ENCODE data around the gene ZNF292. TPM values are rescaled to one million over a fixed set of nuclear protein-coding genes. Genes with fewer than 3 reads are reported as not detected.
"Not testable (repeated sequence)": the region's sequence is repeated elsewhere in the genome, so short reads cannot be mapped to it uniquely, and the experiment has no call there.

The ZNF292 gene
- total RNA-seq, 1 experiment from 2014 or later = 32.2 TPM

DNA sequence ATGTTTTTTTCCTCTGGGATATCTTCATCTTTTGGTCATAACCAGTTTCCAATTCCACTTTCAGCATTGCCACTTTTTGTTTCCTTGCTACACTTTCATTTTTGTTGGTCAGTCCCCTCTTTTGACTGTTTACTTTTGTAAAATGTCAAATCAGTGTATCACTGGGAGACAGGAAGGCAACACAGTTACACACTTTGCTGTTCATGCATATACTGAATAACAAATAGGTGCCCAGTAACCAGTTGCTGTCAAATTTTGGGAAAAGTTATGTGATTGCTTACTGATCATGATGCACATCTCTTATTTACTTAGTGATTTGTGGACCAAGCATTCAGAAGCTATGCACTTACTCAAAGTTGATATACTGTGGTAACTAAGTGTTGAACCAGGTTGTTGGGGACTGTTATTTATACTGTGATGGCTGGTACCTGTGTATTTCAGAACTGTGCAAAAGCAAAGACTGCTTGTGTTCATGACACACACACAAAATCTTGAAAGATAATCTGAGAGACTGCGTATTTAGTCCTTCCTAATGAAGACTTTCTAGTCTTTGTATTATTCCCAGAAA lies 41.0 kb downstream of the ZNF292 start:
- TF ChIP-seq, protein P1, sequence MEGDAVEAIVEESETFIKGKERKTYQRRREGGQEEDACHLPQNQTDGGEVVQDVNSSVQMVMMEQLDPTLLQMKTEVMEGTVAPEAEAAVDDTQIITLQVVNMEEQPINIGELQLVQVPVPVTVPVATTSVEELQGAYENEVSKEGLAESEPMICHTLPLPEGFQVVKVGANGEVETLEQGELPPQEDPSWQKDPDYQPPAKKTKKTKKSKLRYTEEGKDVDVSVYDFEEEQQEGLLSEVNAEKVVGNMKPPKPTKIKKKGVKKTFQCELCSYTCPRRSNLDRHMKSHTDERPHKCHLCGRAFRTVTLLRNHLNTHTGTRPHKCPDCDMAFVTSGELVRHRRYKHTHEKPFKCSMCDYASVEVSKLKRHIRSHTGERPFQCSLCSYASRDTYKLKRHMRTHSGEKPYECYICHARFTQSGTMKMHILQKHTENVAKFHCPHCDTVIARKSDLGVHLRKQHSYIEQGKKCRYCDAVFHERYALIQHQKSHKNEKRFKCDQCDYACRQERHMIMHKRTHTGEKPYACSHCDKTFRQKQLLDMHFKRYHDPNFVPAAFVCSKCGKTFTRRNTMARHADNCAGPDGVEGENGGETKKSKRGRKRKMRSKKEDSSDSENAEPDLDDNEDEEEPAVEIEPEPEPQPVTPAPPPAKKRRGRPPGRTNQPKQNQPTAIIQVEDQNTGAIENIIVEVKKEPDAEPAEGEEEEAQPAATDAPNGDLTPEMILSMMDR (IDR thresholded peaks at IDR 0.05; ENCODE audit: insufficient read depth in 1 of 2, low read depth in 1 of 2, low read length in 1 of 2, severe bottlenecking in 1 of 2, unreplicated experiment in 1 of 2) = no peak
- Histone ChIP-seq H3K4me3 (ENCODE audit: low read depth, low read length) (no peak overlapping the region), H3K4me1 (no peaks in the 10 kb centered on the region), H3K9me3 (no peaks in the 10 kb centered on the region), H3K36me3 (ENCODE audit: control insufficient read depth, insufficient read depth, low read length) (no peaks in the 10 kb centered on the region), H3K27me3 (replicated peaks; ENCODE audit: control insufficient read depth, insufficient read depth, low read length) (no peaks in the 10 kb centered on the region)
- Mint-ChIP-seq H3K4me3 (ENCODE audit: unreplicated experiment) (no peak overlapping the region), H3K36me3 (ENCODE audit: insufficient read depth, unreplicated experiment) (peaks cover 5% of the 10 kb centered on the region), H3K9me3 (ENCODE audit: unreplicated experiment) (no peaks in the 10 kb centered on the region), H3K27me3 (ENCODE audit: insufficient read depth, unreplicated experiment) (no peaks in the 10 kb centered on the region), H3K27ac (ENCODE audit: unreplicated experiment) (no peak overlapping the region), H3K4me1 (ENCODE audit: low read depth, unreplicated experiment) (no peaks in the 10 kb centered on the region)
- intact Hi-C loops (cut with micrococcal nuclease; ENCODE audit: unreplicated experiment) = no loop called here
- ChIA-PET CTCF (no interaction called here), POLR2A (no interaction called here)
- no TSS peak for BruUV-seq (replicated peaks)
- DNase-seq = no peak

DNA sequence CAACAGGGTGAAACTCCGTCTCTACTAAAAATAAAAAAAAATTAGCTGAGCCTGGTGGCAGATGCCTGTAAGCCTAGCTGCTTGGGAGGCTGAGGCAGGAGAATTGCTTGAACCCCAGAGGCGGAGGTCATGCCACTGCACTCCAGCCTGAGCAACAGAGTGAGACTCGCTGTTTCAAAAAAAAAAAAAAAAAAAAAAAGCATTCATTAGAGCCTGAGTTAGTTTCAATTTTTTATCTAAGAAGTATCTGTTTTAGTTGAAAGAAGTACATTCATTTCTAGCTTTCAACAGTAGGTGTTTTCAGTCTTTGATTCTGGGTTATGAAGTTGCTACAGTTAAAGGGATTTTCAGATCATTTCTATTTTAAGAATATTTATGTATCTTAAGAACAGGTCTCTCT lies 42.2 kb downstream of the ZNF292 start:
- H3K4me1 ChIP-seq = no peaks in the 10 kb centered on the region
- intact Hi-C loops (cut with micrococcal nuclease; ENCODE audit: unreplicated experiment) = no loop called here
- H3K9me3 ChIP-seq = no peaks in the 10 kb centered on the region
- Mint-ChIP-seq H3K9me3 (ENCODE audit: unreplicated experiment) (no peaks in the 10 kb centered on the region), H3K27me3 (ENCODE audit: insufficient read depth, unreplicated experiment) (no peaks in the 10 kb centered on the region), H3K4me3 (ENCODE audit: unreplicated experiment) (no peak overlapping the region), H3K27ac (ENCODE audit: unreplicated experiment) (no peak overlapping the region), H3K36me3 (ENCODE audit: insufficient read depth, unreplicated experiment) (no peaks in the 10 kb centered on the region), H3K4me1 (ENCODE audit: low read depth, unreplicated experiment) (no peaks in the 10 kb centered on the region)
- no peaks in the 10 kb centered on the region for H3K36me3 ChIP-seq (ENCODE audit: control insufficient read depth, insufficient read depth, low read length)
- H3K27me3 ChIP-seq (replicated peaks; ENCODE audit: control insufficient read depth, insufficient read depth, low read length) = no peaks in the 10 kb centered on the region
- no peak for DNase-seq
- POLR2A ChIA-PET = interaction anchor here (0.5 kb wide), 1 partner anchor 10 kb away, joined by 3 read pairs; no protein-coding TSS in a partner anchor
- TF ChIP-seq, protein P1 (IDR thresholded peaks at IDR 0.05; ENCODE audit: insufficient read depth in 1 of 2, low read depth in 1 of 2, low read length in 1 of 2, severe bottlenecking in 1 of 2, unreplicated experiment in 1 of 2) = no peak
- CTCF ChIA-PET = no interaction called here
- no peak overlapping the region for H3K4me3 ChIP-seq (ENCODE audit: low read depth, low read length)
- BruUV-seq (replicated peaks) = no TSS peak

DNA sequence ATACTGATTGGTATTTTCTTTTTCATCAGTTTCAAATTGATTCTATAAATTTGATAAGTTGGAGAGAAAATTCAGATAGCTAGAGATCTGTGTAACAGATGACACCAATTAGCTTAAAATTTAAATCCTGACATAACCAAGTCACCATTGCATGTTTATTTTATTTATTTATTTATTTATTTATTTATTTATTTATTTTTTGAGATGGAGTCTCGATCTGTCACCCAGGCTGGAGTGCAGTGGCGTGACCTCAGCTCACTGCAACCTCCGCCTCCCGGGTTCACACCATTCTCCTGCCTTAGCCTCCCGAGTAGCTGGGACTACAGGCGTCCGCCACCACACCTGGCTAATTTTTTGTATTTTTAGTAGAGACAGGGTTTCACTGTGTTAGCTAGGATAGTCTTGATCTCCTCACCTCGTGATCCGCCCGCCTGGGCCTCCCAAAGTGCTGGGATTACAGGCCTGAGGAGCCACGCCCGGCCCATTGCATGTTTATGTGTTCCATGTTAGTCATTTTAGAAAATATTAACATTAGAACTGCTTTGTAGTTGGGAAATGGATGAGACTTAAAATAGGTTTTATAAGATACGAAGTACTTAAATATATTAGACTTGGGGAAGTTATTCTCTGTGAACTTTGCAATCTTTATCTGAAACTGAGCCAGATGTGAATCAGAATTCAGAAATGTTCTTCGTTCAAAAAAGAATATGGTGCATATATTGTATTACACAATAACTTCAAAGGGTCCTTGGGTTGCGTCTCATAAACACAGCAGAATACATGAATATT lies 42.9 kb downstream of the ZNF292 start:
- H3K4me3 Mint-ChIP-seq (ENCODE audit: unreplicated experiment); H3K27ac Mint-ChIP-seq (ENCODE audit: unreplicated experiment); H3K4me1 ChIP-seq; H3K36me3 Mint-ChIP-seq (ENCODE audit: insufficient read depth, unreplicated experiment); H3K4me1 Mint-ChIP-seq (ENCODE audit: low read depth, unreplicated experiment); H3K27me3 Mint-ChIP-seq (ENCODE audit: insufficient read depth, unreplicated experiment); DNase-seq; POLR2A ChIA-PET; H3K4me3 ChIP-seq (ENCODE audit: low read depth, low read length); BruUV-seq (replicated peaks); CTCF ChIA-PET; H3K9me3 ChIP-seq; H3K27me3 ChIP-seq (replicated peaks; ENCODE audit: control insufficient read depth, insufficient read depth, low read length); H3K9me3 Mint-ChIP-seq (ENCODE audit: unreplicated experiment); H3K36me3 ChIP-seq (ENCODE audit: control insufficient read depth, insufficient read depth, low read length); intact Hi-C loops (cut with micrococcal nuclease; ENCODE audit: unreplicated experiment): not testable (repeated sequence)
